ENCODE measurements around the gene HNRNPA3. TPM values are rescaled to one million over a fixed set of nuclear protein-coding genes. Genes with fewer than 3 reads are reported as not detected.

The HNRNPA3 gene
- total and polyA plus RNA-seq, 2 of the 13 experiments (the other 11 are each of a cell fraction or from before 2014, with no cell fraction given), result 73.3 to 97.7 TPM

- TF ChIP-seq ZNF792 (CRISPR knock-in tag; IDR thresholded peaks at IDR 0.05), result peak; percentile 61; the same call in 1 of the 2 replicates
- TF ChIP-seq ZNF614 (CRISPR knock-in tag; IDR thresholded peaks at IDR 0.05; ENCODE audit: borderline replicate concordance), result peak; percentile 93
- no peak for TF ChIP-seq ZNF496 (CRISPR knock-in tag; IDR thresholded peaks at IDR 0.05; ENCODE audit: insufficient replicate concordance)
- TF ChIP-seq ZMYM2 (CRISPR knock-in tag; IDR thresholded peaks at IDR 0.05), result no peak
- TF ChIP-seq CENPX (CRISPR knock-in tag; IDR thresholded peaks at IDR 0.05), result no peak
- TF ChIP-seq RARA (CRISPR knock-in tag; IDR thresholded peaks at IDR 0.05), result peak; percentile 54; the same call in 1 of the 2 replicates
- TF ChIP-seq HINFP (CRISPR knock-in tag; IDR thresholded peaks at IDR 0.05; ENCODE audit: low read depth), result no peak
- 0 out of 2 replicates have a peak, but pooled peaks have one; percentile 6 for TF ChIP-seq ZBTB3 (CRISPR knock-in tag; IDR thresholded peaks at IDR 0.05; ENCODE audit: borderline replicate concordance, low read depth)
- TF ChIP-seq ZNF546 (CRISPR knock-in tag; conservative IDR thresholded peaks at IDR 0.05), result no peak
- peak; percentile 54; the same call in 1 of the 2 replicates for TF ChIP-seq ZSCAN5A (CRISPR knock-in tag; IDR thresholded peaks at IDR 0.05; ENCODE audit: borderline replicate concordance)
- TF ChIP-seq ZNF205 (CRISPR knock-in tag; IDR thresholded peaks at IDR 0.05), result no peak
- peak; percentile 71; the same call in 1 of the 2 replicates for TF ChIP-seq ISL2 (CRISPR knock-in tag; IDR thresholded peaks at IDR 0.05)
- TF ChIP-seq TRAFD1 (CRISPR knock-in tag; IDR thresholded peaks at IDR 0.05; ENCODE audit: borderline replicate concordance), result no peak
- 0 out of 2 replicates have a peak, but pooled peaks have one; percentile 28 for TF ChIP-seq ZBTB46 (CRISPR knock-in tag; IDR thresholded peaks at IDR 0.05; ENCODE audit: borderline replicate concordance)
- TF ChIP-seq ZNF691 (CRISPR knock-in tag; IDR thresholded peaks at IDR 0.05; ENCODE audit: borderline replicate concordance, low read depth), result 0 out of 2 replicates have a peak, but pooled peaks have one; percentile 22
- TF ChIP-seq SRSF1 (optimal IDR thresholded peaks at IDR 0.05; ENCODE audit: low read depth, low read length), result no peak
Observed at GRCh38 chr2:177164584-177165052, 48.0 kb upstream of the HNRNPA3 start (continued).

All from HepG2 (cell line).